SK-N-MC (cell line): ENCODE measurements around the gene STK17B.

ENCODE experiments used
- DNase-seq: peaks from one replicate; pipeline ENCODE4 v3.0.0-alpha.2; 2011; ENCODE audit warnings: low read depth, low spot score
- H3K27ac ChIP-seq: fragments of 200-600 bp; sonication (generic); 2 replicates; pipeline ENCODE4 v1.5.1; 2016; ENCODE audit warnings: mixed run types
- H3K36me3 ChIP-seq: fragments of 200-600 bp; sonication (generic); 2 replicates; pipeline ENCODE4 v1.6.1; 2017; ENCODE audit warnings: antibody characterized with exemption, low read length, mixed read lengths; ENCODE audit not compliant: insufficient read depth
- H3K4me3 ChIP-seq: fragments of 200-600 bp; sonication (generic); 2 replicates; pipeline ENCODE4 v1.5.1; 2016
- H3K9ac ChIP-seq: fragments of 200-600 bp; sonication (generic); 2 replicates; pipeline ENCODE4 v1.8.0; 2017; ENCODE audit warnings: mixed run types, mixed read lengths; ENCODE audit not compliant: insufficient read length
- H3K9me3 ChIP-seq: fragments of 200-600 bp; sonication (generic); 2 replicates; pipeline ENCODE4 v1.6.1; 2017; ENCODE audit warnings: low read depth, mild to moderate bottlenecking, antibody characterized with exemption, low read length, moderate library complexity, mixed read lengths
- EZH2 ChIP-seq: fragments of 200-600 bp; sonication (generic); IDR thresholded peaks from one replicate; pipeline ENCODE4 v1.6.1; 2017; ENCODE audit warnings: antibody characterized with exemption
- FOXP2 ChIP-seq: optimal IDR thresholded peaks from 2 replicates; pipeline ENCODE3; 2011; ENCODE audit warnings: mild to moderate bottlenecking, moderate library complexity; ENCODE audit not compliant: insufficient read depth; ENCODE audit errors: extremely low read length, control extremely low read depth
- POLR2AphosphoS5 ChIP-seq: IDR thresholded peaks from 2 replicates; pipeline ENCODE4 v1.6.1; 2012; ENCODE audit warnings: mild to moderate bottlenecking, low read depth, low read length, borderline replicate concordance

STK17B gene

DNA sequence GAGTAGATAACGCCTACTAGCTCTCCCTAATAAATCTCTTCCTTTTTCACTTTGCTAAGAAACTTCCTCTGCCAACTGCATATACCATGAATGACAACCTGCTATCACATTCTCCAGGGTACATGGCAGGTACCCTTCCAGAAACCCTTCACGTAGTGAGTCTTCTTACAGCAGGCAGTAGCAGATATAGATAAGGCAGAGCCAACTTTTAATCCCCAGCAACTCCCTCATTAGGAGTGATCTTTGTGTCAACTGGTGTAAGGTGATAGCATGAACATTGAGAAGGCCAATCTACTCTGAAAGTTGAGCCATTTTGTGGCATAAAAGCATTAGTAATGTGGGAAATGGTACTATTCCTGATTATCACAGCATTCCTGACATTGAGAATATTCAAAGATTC, 5.7 kb upstream of the STK17B start:
- H3K27ac ChIP-seq: no peak overlapping the region
- H3K9ac ChIP-seq: no peak overlapping the region
- no peak for DNase-seq
- H3K9me3 ChIP-seq: no peaks in the 10 kb centered on the region
- no peak for TF ChIP-seq EZH2
- no peak for TF ChIP-seq POLR2AphosphoS5
- TF ChIP-seq FOXP2: no peak
- no peaks in the 10 kb centered on the region for H3K36me3 ChIP-seq
- H3K4me3 ChIP-seq: no peak overlapping the region

GRCh38 chr2:196176142-196176738, 4.9 kb upstream of the STK17B start:
- no peak for DNase-seq
- Histone ChIP-seq H3K4me3 (no peak overlapping the region), H3K27ac (no peak overlapping the region), H3K9ac (no peak overlapping the region), H3K9me3 (no peaks in the 10 kb centered on the region), H3K36me3 (no peaks in the 10 kb centered on the region)
- TF ChIP-seq EZH2: no peak
- no peak for TF ChIP-seq POLR2AphosphoS5
- no peak for TF ChIP-seq FOXP2

DNA sequence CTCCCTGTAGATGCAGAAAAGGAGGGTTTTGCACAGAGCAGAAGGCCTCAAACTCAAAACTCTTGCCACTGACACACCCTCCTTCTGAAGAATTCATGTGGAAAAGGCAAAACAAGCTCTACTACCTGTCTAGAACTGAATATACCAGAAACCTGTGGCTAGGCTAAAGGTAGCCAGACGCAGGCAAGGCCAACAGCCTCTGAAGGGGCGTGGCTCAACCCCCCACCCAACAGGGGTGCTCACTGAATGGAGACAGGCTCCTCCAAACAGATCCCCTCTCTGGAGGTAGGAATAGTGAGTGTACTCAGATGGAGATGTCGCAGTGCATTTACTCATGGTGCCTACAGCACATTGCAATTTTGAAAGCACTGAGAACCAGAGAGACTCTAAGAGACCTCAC, 3.0 kb upstream of the STK17B start:
- H3K4me3 ChIP-seq: no peak overlapping the region
- H3K36me3 ChIP-seq: no peaks in the 10 kb centered on the region
- no peak overlapping the region for H3K9ac ChIP-seq
- H3K27ac ChIP-seq: no peak overlapping the region
- TF ChIP-seq FOXP2 (no peak), EZH2 (no peak), POLR2AphosphoS5 (no peak)
- H3K9me3 ChIP-seq: no peaks in the 10 kb centered on the region
- no peak for DNase-seq

GRCh38 chr2:196173505-196173904, 2.1 kb upstream of the STK17B start:
- no peak for TF ChIP-seq FOXP2
- no peak for TF ChIP-seq POLR2AphosphoS5
- no peak for TF ChIP-seq EZH2
- Histone ChIP-seq H3K27ac (no peak overlapping the region), H3K9me3 (no peaks in the 10 kb centered on the region), H3K4me3 (no peak overlapping the region), H3K36me3 (no peaks in the 10 kb centered on the region), H3K9ac (no peak overlapping the region)
- DNase-seq: no peak

DNA sequence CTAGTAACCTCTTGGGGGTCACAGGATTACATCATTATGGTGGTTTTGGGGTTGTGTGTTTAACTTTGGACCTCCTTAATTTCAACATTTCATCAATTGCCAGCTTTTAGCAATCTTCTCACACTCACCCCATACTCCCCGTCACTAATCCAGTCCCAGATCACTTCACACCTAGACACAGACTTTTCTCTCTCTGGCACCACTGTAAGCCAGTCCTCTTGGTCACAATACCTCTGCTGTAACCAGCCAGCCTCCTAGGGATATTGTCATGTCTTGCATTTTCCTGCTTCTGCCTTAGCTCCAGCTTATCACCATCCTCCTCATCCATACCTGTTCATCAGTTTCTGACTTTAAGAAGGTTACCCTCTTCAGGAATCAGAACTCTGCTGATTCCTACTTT, 1.6 kb upstream of the STK17B start:
- no peaks in the 10 kb centered on the region for H3K9me3 ChIP-seq
- TF ChIP-seq EZH2 (no peak), POLR2AphosphoS5 (no peak), FOXP2 (no peak)
- no peak for DNase-seq
- no peaks in the 10 kb centered on the region for H3K36me3 ChIP-seq
- no peak overlapping the region for H3K27ac ChIP-seq
- H3K4me3 ChIP-seq: no peak overlapping the region
- H3K9ac ChIP-seq: no peak overlapping the region

DNA sequence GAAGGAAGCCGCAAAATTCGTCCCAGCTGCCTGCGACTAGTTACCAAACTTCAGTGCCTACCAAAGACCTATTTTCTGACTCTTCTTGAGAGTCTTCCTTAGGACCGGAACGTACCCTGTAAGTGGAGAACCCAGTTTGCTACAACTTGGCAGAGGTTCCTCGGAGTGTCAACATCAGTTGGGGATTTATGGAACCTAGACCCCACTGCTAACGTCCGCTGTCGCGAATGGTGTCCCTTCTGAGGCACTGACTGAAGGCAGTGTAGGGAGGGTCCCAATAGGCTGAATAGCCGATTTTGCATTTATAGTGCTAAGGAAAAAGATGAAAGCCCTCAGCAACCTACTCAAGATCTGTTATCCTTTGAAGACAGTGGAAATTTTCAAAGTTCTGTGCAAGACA, 568 bp upstream of the STK17B start:
- H3K9me3 ChIP-seq: no peaks in the 10 kb centered on the region
- no peak overlapping the region for H3K9ac ChIP-seq
- TF ChIP-seq EZH2 (no peak), POLR2AphosphoS5 (no peak), FOXP2 (no peak)
- no peaks in the 10 kb centered on the region for H3K36me3 ChIP-seq
- no peak for DNase-seq
- H3K4me3 ChIP-seq: peak overlapping the region; percentile 77
- H3K27ac ChIP-seq: no peak overlapping the region

- peak overlapping the region; percentile 90 for H3K9ac ChIP-seq
- no peaks in the 10 kb centered on the region for H3K36me3 ChIP-seq
- no peaks in the 10 kb centered on the region for H3K9me3 ChIP-seq
- DNase-seq: no peak
- H3K27ac ChIP-seq: peak overlapping the region; percentile 47; the same call in 1 of the 2 replicates
- H3K4me3 ChIP-seq: peak overlapping the region; percentile 96
- TF ChIP-seq EZH2 (no peak), FOXP2 (no peak), POLR2AphosphoS5 (no peak)
These were observed 651 bp downstream of the STK17B start for GRCh38 chr2:196170606-196171247.

DNA sequence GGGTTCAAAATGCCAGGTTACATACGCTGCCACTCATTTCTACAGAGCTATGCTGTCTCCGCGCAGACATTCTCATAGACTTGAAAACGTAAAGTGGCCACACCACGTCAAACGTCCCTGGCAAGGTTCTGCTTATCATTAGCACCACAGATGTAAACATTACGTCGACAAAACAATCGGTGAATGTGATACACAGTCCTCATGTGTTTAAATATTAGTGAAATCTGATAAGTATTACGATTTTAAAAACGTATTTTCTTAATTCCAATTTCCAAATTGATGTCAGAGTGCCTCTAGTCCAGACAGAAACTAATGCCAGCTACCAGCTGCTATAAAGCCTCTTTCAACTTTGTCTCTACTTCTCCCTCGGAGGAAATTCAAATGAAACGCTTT, 1.2 kb downstream of the STK17B start:
- Histone ChIP-seq H3K36me3 (no peaks in the 10 kb centered on the region), H3K9me3 (no peaks in the 10 kb centered on the region), H3K4me3 (peak overlapping the region; percentile 96), H3K27ac (peak overlapping the region; percentile 47; the same call in 1 of the 2 replicates), H3K9ac (peak overlapping the region; percentile 90)
- TF ChIP-seq POLR2AphosphoS5: no peak
- no peak for TF ChIP-seq FOXP2
- no peak for TF ChIP-seq EZH2
- no peak for DNase-seq

GRCh38 chr2:196169516-196169915, 1.9 kb downstream of the STK17B start:
- Histone ChIP-seq H3K9me3 (no peaks in the 10 kb centered on the region), H3K9ac (peak overlapping the region; percentile 90), H3K4me3 (peak overlapping the region; percentile 96), H3K36me3 (no peaks in the 10 kb centered on the region), H3K27ac (no peak overlapping the region)
- DNase-seq: no peak
- TF ChIP-seq POLR2AphosphoS5 (no peak), EZH2 (no peak), FOXP2 (no peak)
